ENCODE data around the gene GATB.

GATB gene

GRCh38 chr4:151729731-151730559, 30.9 kb downstream of the GATB start:
- ChIA-PET CTCF (interaction anchor here (0.6 to 1.1 kb wide), 3 partner anchors 195 to 893 kb away, joined by 3 to 8 read pairs (median 3); no protein-coding TSS in a partner anchor), POLR2A (no interaction called here)
- no peaks in the 10 kb centered on the region for H3K9me3 ChIP-seq (ENCODE audit: control insufficient read depth, insufficient read depth, low read depth, low read length)
- no peak overlapping the region; the same call in 1 of the 2 replicates for H3K27ac ChIP-seq (ENCODE audit: extremely low read depth, low read depth, low read length)
- peaks cover 4% of the 10 kb centered on the region; the same call in 1 of the 2 replicates for H3K4me1 ChIP-seq (ENCODE audit: control insufficient read depth, insufficient read depth, low read length)
- H3K36me3 ChIP-seq (ENCODE audit: control insufficient read depth in 2 of 2, insufficient read depth in 1 of 2, low read length in 2 of 2): no peaks in the 10 kb centered on the region
- H3K4me3 ChIP-seq (ENCODE audit: low read depth, low read length): no peak overlapping the region
- TF ChIP-seq SCRT2 (tag by site-specific recombination; IDR thresholded peaks at IDR 0.05) (peak; percentile 81), TRIM28 (IDR thresholded peaks at IDR 0.05; ENCODE audit: borderline replicate concordance, low read length) (no peak), GLIS1 (tag by site-specific recombination; IDR thresholded peaks at IDR 0.05) (peak; percentile 62), SETDB1 (IDR thresholded peaks at IDR 0.05; ENCODE audit: insufficient read length, low read length) (no peak), OSR2 (tag by site-specific recombination; IDR thresholded peaks at IDR 0.05) (no peak), ZNF513 (tag by site-specific recombination; IDR thresholded peaks at IDR 0.05) (no peak), ZNF157 (tag by site-specific recombination; IDR thresholded peaks at IDR 0.05) (no peak), ZNF777 (tag by site-specific recombination; IDR thresholded peaks at IDR 0.05; ENCODE audit: borderline replicate concordance) (no peak), ELK4 (IDR thresholded peaks at IDR 0.05; ENCODE audit: borderline replicate concordance, low read depth, low read length) (no peak), ZNF501 (tag by site-specific recombination; IDR thresholded peaks at IDR 0.05) (no peak), ZNF26 (tag by site-specific recombination; IDR thresholded peaks at IDR 0.05) (no peak), ZNF555 (tag by site-specific recombination; conservative IDR thresholded peaks at IDR 0.05) (no peak), CTCF (tag by site-specific recombination; IDR thresholded peaks at IDR 0.05) (no peak; the same call in 1 of the 2 replicates), ZBTB17 (tag by site-specific recombination; IDR thresholded peaks at IDR 0.05) (peak; percentile 42; the same call in 1 of the 2 replicates), ZNF704 (tag by site-specific recombination; IDR thresholded peaks at IDR 0.05) (no peak), ZBTB49 (tag by site-specific recombination; IDR thresholded peaks at IDR 0.05; ENCODE audit: low read depth) (no peak), ZBTB44 (tag by site-specific recombination; IDR thresholded peaks at IDR 0.05) (no peak), HIC1 (tag by site-specific recombination; IDR thresholded peaks at IDR 0.05) (0 out of 2 replicates have a peak, but pooled peaks have one; percentile 16), MYNN (tag by site-specific recombination; IDR thresholded peaks at IDR 0.05; ENCODE audit: borderline replicate concordance) (no peak), ZNF16 (tag by site-specific recombination; IDR thresholded peaks at IDR 0.05; ENCODE audit: low read depth) (no peak), EGR2 (tag by site-specific recombination; IDR thresholded peaks at IDR 0.05; ENCODE audit: low read depth) (peak; percentile 45; the same call in 1 of the 2 replicates), ZNF146 (tag by site-specific recombination; IDR thresholded peaks at IDR 0.05) (no peak), MZF1 (tag by site-specific recombination; IDR thresholded peaks at IDR 0.05; ENCODE audit: borderline replicate concordance) (0 out of 2 replicates have a peak, but pooled peaks have one; percentile 22)

Data from HEK293 (cell line).